ENCODE data around the gene LYST. TPM values are rescaled to one million over a fixed set of nuclear protein-coding genes. Genes with fewer than 3 reads are reported as not detected.
A peak's percentile ranks its signal among the peaks of the same experiment; 100 is the strongest.
"Not testable (repeated sequence)": the region's sequence is repeated elsewhere in the genome, so short reads cannot be mapped to it uniquely, and the experiment has no call there.

The LYST gene
- total RNA-seq, 8 experiments from 2014 or later, result 9.1 to 28.5 (median 17.4) TPM

GRCh38 chr1:235845656-235846107 is 21.0 kb downstream of the LYST start:
- H3K27ac ChIP-seq; ATAC-seq (replicated peaks in 6 of 8); in situ Hi-C loops (cut with MboI; ENCODE audit: low pct_unique_long_range_greater_than_20kb in 2 of 9, low sequenced_read_pairs in 9 of 9, unreplicated experiment in 9 of 9); H3K4me1 ChIP-seq (replicated peaks in 1 of 2); H3K4me3 ChIP-seq: not testable (repeated sequence)
- 60 to 100% (median 93%) methylated on average over 1 to 5 of the region's 5 CpGs; no CpG with 5 or more reads in 5 of the 10 experiments for WGBS, 10 experiments

GRCh38 chr1:235844776-235845175 is 21.9 kb downstream of the LYST start:
- no peak for ATAC-seq (replicated peaks in 6 of 8)
- WGBS, 10 experiments, result 80 to 100% (median 92%) methylated on average over 1 to 3 of the region's 3 CpGs; no CpG with 5 or more reads in 4 of the 10 experiments
- H3K4me1 ChIP-seq (replicated peaks in 1 of 2), result peaks cover 0 to 4% of the 10 kb centered on the region in 2 donors
- H3K4me3 ChIP-seq, result no peak overlapping the region
- in situ Hi-C loops (cut with MboI; ENCODE audit: low pct_unique_long_range_greater_than_20kb in 2 of 9, low sequenced_read_pairs in 9 of 9, unreplicated experiment in 9 of 9), result no loop called here
- H3K27ac ChIP-seq, result no peak overlapping the region

- H3K4me3 ChIP-seq, result no peak overlapping the region
- ATAC-seq (replicated peaks in 6 of 8), result peak; percentile 60 to 99 (median 77)
- WGBS, 10 experiments, result 4 to 89% (median 48%) methylated on average over 1 to 2 of the region's 2 CpGs
- H3K27ac ChIP-seq, result no peak overlapping the region
- peaks cover 0 to 4% of the 10 kb centered on the region in 2 donors for H3K4me1 ChIP-seq (replicated peaks in 1 of 2)
- in situ Hi-C loops (cut with MboI; ENCODE audit: low pct_unique_long_range_greater_than_20kb in 2 of 9, low sequenced_read_pairs in 9 of 9, unreplicated experiment in 9 of 9), result no loop called here
Measured at GRCh38 chr1:235843461-235843961, 23.2 kb downstream of the LYST start.

- in situ Hi-C loops (cut with MboI; ENCODE audit: low pct_unique_long_range_greater_than_20kb in 2 of 9, low sequenced_read_pairs in 9 of 9, unreplicated experiment in 9 of 9), result no loop called here
- Histone ChIP-seq H3K27ac (no peak overlapping the region), H3K4me3 (no peak overlapping the region), H3K4me1 (replicated peaks in 1 of 2) (peaks cover 0 to 4% of the 10 kb centered on the region in 2 donors)
- ATAC-seq (replicated peaks in 6 of 8), result no peak
- 80 to 100% (median 94%) methylated on average over 1 of the region's 1 CpG; no CpG with 5 or more reads in 2 of the 10 experiments for WGBS, 10 experiments
Measured at GRCh38 chr1:235841938-235842545, 24.7 kb downstream of the LYST start.

- ATAC-seq (replicated peaks in 6 of 8), result no peak
- WGBS, 10 experiments, result 59 to 93% (median 67%) methylated on average over 1 of the region's 1 CpG; no CpG with 5 or more reads in 1 of the 10 experiments
- in situ Hi-C loops (cut with MboI; ENCODE audit: low pct_unique_long_range_greater_than_20kb in 2 of 9, low sequenced_read_pairs in 9 of 9, unreplicated experiment in 9 of 9), result no loop called here
- Histone ChIP-seq H3K27ac (no peak overlapping the region), H3K4me1 (replicated peaks in 1 of 2) (no peaks in the 10 kb centered on the region), H3K4me3 (no peak overlapping the region)
Measured at GRCh38 chr1:235838021-235838420, 28.7 kb downstream of the LYST start.

- peak in 2 of 8 experiments; percentile 37 to 83 for ATAC-seq (replicated peaks in 6 of 8)
- no peak overlapping the region for H3K4me3 ChIP-seq
- no peak overlapping the region for H3K27ac ChIP-seq
- in situ Hi-C loops (cut with MboI; ENCODE audit: low pct_unique_long_range_greater_than_20kb in 2 of 9, low sequenced_read_pairs in 9 of 9, unreplicated experiment in 9 of 9), result no loop called here
- H3K4me1 ChIP-seq (replicated peaks in 1 of 2), result no peaks in the 10 kb centered on the region
- WGBS, 10 experiments, result 13 to 100% (median 85%) methylated on average over 1 to 4 of the region's 4 CpGs; no CpG with 5 or more reads in 2 of the 10 experiments
Measured at GRCh38 chr1:235835226-235835625, 31.5 kb downstream of the LYST start.

GRCh38 chr1:235834620-235835019 is 32.1 kb downstream of the LYST start:
- WGBS, 10 experiments, result 60 to 100% (median 92%) methylated on average over 1 to 6 of the region's 6 CpGs; no CpG with 5 or more reads in 3 of the 10 experiments
- H3K4me1 ChIP-seq (replicated peaks in 1 of 2), result no peaks in the 10 kb centered on the region
- ATAC-seq (replicated peaks in 6 of 8), result no peak
- no peak overlapping the region for H3K4me3 ChIP-seq
- no peak overlapping the region for H3K27ac ChIP-seq
- in situ Hi-C loops (cut with MboI; ENCODE audit: low pct_unique_long_range_greater_than_20kb in 2 of 9, low sequenced_read_pairs in 9 of 9, unreplicated experiment in 9 of 9), result no loop called here

GRCh38 chr1:235832011-235832410 is 34.7 kb downstream of the LYST start:
- WGBS, 10 experiments, result 80 to 100% (median 95%) methylated on average over 1 to 2 of the region's 2 CpGs; no CpG with 5 or more reads in 1 of the 10 experiments
- H3K4me1 ChIP-seq (replicated peaks in 1 of 2), result no peaks in the 10 kb centered on the region
- in situ Hi-C loops (cut with MboI; ENCODE audit: low pct_unique_long_range_greater_than_20kb in 2 of 9, low sequenced_read_pairs in 9 of 9, unreplicated experiment in 9 of 9), result no loop called here
- ATAC-seq (replicated peaks in 6 of 8), result no peak
- H3K4me3 ChIP-seq, result no peak overlapping the region
- no peak overlapping the region for H3K27ac ChIP-seq

GRCh38 chr1:235831148-235831547 is 35.6 kb downstream of the LYST start:
- 54 to 100% (median 87%) methylated on average over 2 to 5 of the region's 5 CpGs; no CpG with 5 or more reads in 1 of the 10 experiments for WGBS, 10 experiments
- Histone ChIP-seq H3K4me3 (no peak overlapping the region), H3K27ac (no peak overlapping the region), H3K4me1 (replicated peaks in 1 of 2) (no peaks in the 10 kb centered on the region)
- ATAC-seq (replicated peaks in 6 of 8), result no peak
- in situ Hi-C loops (cut with MboI; ENCODE audit: low pct_unique_long_range_greater_than_20kb in 2 of 9, low sequenced_read_pairs in 9 of 9, unreplicated experiment in 9 of 9), result no loop called here

- 78 to 100% (median 92%) methylated on average over 1 to 2 of the region's 2 CpGs; no CpG with 5 or more reads in 2 of the 10 experiments for WGBS, 10 experiments
- no peak for ATAC-seq (replicated peaks in 6 of 8)
- in situ Hi-C loops (cut with MboI; ENCODE audit: low pct_unique_long_range_greater_than_20kb in 2 of 9, low sequenced_read_pairs in 9 of 9, unreplicated experiment in 9 of 9), result no loop called here
- no peak overlapping the region for H3K4me3 ChIP-seq
- H3K27ac ChIP-seq, result no peak overlapping the region
- no peaks in the 10 kb centered on the region for H3K4me1 ChIP-seq (replicated peaks in 1 of 2)
Measured at GRCh38 chr1:235826102-235826854, 40.4 kb downstream of the LYST start.

- no peaks in the 10 kb centered on the region for H3K4me1 ChIP-seq (replicated peaks in 1 of 2)
- no peak for ATAC-seq (replicated peaks in 6 of 8)
- WGBS, 10 experiments, result 85 to 100% (median 96%) methylated on average over 1 of the region's 1 CpG; no CpG with 5 or more reads in 1 of the 10 experiments
- H3K4me3 ChIP-seq, result no peak overlapping the region
- in situ Hi-C loops (cut with MboI; ENCODE audit: low pct_unique_long_range_greater_than_20kb in 2 of 9, low sequenced_read_pairs in 9 of 9, unreplicated experiment in 9 of 9), result no loop called here
- no peak overlapping the region for H3K27ac ChIP-seq
Measured at GRCh38 chr1:235825229-235825628, 41.5 kb downstream of the LYST start.

GRCh38 chr1:235823684-235824083 is 43.0 kb downstream of the LYST start:
- in situ Hi-C loops (cut with MboI; ENCODE audit: low pct_unique_long_range_greater_than_20kb in 2 of 9, low sequenced_read_pairs in 9 of 9, unreplicated experiment in 9 of 9), result no loop called here
- Histone ChIP-seq H3K27ac (no peak overlapping the region), H3K4me3 (no peak overlapping the region), H3K4me1 (replicated peaks in 1 of 2) (no peaks in the 10 kb centered on the region)
- WGBS, 10 experiments, result 91 to 100% (median 95%) methylated on average over 1 to 5 of the region's 5 CpGs; no CpG with 5 or more reads in 1 of the 10 experiments
- no peak for ATAC-seq (replicated peaks in 6 of 8)

- Histone ChIP-seq H3K27ac (no peak overlapping the region), H3K4me3 (no peak overlapping the region), H3K4me1 (replicated peaks in 1 of 2) (no peaks in the 10 kb centered on the region)
- in situ Hi-C loops (cut with MboI; ENCODE audit: low pct_unique_long_range_greater_than_20kb in 2 of 9, low sequenced_read_pairs in 9 of 9, unreplicated experiment in 9 of 9), result no loop called here
- ATAC-seq (replicated peaks in 6 of 8), result peak in 3 of 8 experiments; percentile 8 to 72 (median 57)
Measured at GRCh38 chr1:235822685-235823084, 44.0 kb downstream of the LYST start.
